Body of pancreas (tissue), 4 donors: ENCODE results near the gene BMPR1B. TPM values are rescaled to one million over a fixed set of nuclear protein-coding genes. Genes with fewer than 3 reads are reported as not detected.

Experiments
- ATAC-seq: fragments of 150-250 bp; one replicate; pipeline ENCODE4 v1.9.1; 2016
- DNase-seq, 4 donors: peaks; one replicate each; pipeline ENCODE4 v3.0.0-alpha.2; 2019
- H3K27ac ChIP-seq, 4 donors: fragments of 200-600 bp; sonication (generic); 1 replicate in 3 of 4; 2 replicates in 1 of 4; pipeline versions ENCODE4 v1.5.1 to v1.6.1; 2016 to 2019; ENCODE audit warnings: mild to moderate bottlenecking in 1 of 4, mixed read lengths in 1 of 4, moderate library complexity in 1 of 4
- H3K27me3 ChIP-seq, 2 donors: fragments of 200-600 bp; sonication (generic); one replicate each; pipeline ENCODE4 v1.6.0; 2016; ENCODE audit warnings: mild to moderate bottlenecking in 1 of 2
- H3K36me3 ChIP-seq, 2 donors: fragments of 200-600 bp; sonication (generic); replicated peaks in 1 of 2; 2 replicates each; pipeline ENCODE4 v1.5.1; 2016; ENCODE audit warnings: low read depth in 2 of 2; ENCODE audit not compliant: insufficient read depth in 1 of 2
- H3K4me1 ChIP-seq: fragments of 200-600 bp; sonication (generic); one replicate; pipeline ENCODE4 v1.6.0; 2016
- H3K4me3 ChIP-seq, 2 donors: fragments of 200-600 bp; sonication (generic); 1 replicate in 1 of 2; 2 replicates in 1 of 2; pipeline ENCODE4 v1.5.1; 2016 to 2019
- H3K9me3 ChIP-seq, 3 donors: fragments of 200-600 bp; sonication (generic); 1 replicate in 2 of 3; 2 replicates in 1 of 3; pipeline ENCODE4 v1.5.1; 2016
- CTCF ChIP-seq, 7 experiments: fragments of 450-650 bp in 4 of 7; fragments of 200-600 bp in 3 of 7; sonication (generic) in 3 of 7; IDR thresholded peaks; one replicate each; pipeline ENCODE4 v1.5.1; 2016 to 2019; ENCODE audit warnings: antibody characterized with exemption in 7 of 7
- POLR2A ChIP-seq, 3 donors: fragments of 450-650 bp; IDR thresholded peaks; one replicate each; pipeline ENCODE4 v1.6.1; 2016; ENCODE audit warnings: antibody characterized with exemption in 3 of 3, mild to moderate bottlenecking in 2 of 3
- whole genome bisulfite sequencing, 2 donors: methylation state at CpG; one replicate each; pipeline ENCODE4 v1.1.5; 2017; 5-methylcytosine and 5-hydroxymethylcytosine counted together
- intact Hi-C: fragments of 100-400 bp; cut with DNase I; formaldehyde crosslinking; loops from one replicate; pipeline ENCODE4 v1.15.1; 2023
- total RNA-seq, 2 donors: library from RNA; depleted of rRNA; stranded (reverse); fragments of >200 nt; gene quantifications; one replicate each; pipeline ENCODE4 v1.1.0, GENCODE V29; 2016

Gene BMPR1B
- total RNA-seq, 2 donors from 2014 or later: 0.99 to 1.3 TPM

- H3K27me3 ChIP-seq: no peaks in the 10 kb centered on the region
- intact Hi-C loops: no loop called here
- H3K36me3 ChIP-seq: no peaks in the 10 kb centered on the region
- H3K9me3 ChIP-seq: no peaks in the 10 kb centered on the region
- H3K4me1 ChIP-seq: no peaks in the 10 kb centered on the region
- no peak for ATAC-seq
- 76 to 79% methylated on average over 3 of the region's 3 CpGs for WGBS, 2 donors
- H3K4me3 ChIP-seq: no peak overlapping the region
- no peak for TF ChIP-seq POLR2A (IDR thresholded peaks at IDR 0.05)
- no peak for DNase-seq
- H3K27ac ChIP-seq: no peak overlapping the region
These were observed 326.8 kb downstream of the BMPR1B start for GRCh38 chr4:95084584-95084983.

DNA sequence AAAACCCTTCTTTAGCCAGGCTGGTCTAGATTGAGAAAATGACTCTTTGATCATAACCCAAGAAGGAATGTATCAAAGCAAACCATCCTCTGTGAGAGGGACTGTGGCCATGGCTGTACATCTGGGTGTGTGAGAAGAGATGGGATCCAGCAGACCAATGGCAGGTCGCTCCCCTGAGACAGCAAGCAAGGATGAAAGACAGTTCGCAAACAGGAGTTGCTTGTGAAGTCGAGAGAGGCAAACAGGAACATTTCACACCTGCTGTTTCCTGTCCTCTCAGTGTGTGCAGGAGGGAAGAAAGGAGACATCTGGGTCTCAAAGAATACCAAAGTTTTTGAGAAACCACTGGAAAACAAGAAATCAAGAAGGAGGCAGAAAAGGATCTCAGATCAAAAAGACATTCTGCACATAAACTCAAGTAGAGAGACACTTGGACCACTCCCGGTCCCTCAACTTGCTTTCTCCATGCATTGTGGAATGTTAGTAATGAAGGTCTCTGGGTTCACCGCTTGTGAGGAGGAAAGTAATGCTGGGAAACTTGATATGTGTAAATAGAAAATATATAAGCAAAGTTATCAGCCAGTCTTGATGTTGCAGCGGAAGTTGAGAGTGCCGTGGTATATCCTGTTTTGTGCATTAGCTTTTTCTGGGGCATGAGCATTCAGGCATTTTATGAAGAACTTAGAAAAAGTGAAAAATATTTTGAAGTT is 327.5 kb downstream of the BMPR1B start:
- TF ChIP-seq CTCF (IDR thresholded peaks at IDR 0.05): no peak
- DNase-seq (no peak), ATAC-seq (no peak)
- no peaks in the 10 kb centered on the region for H3K36me3 ChIP-seq
- no peaks in the 10 kb centered on the region for H3K9me3 ChIP-seq
- H3K27me3 ChIP-seq: no peaks in the 10 kb centered on the region
- H3K4me1 ChIP-seq: no peaks in the 10 kb centered on the region
- H3K4me3 ChIP-seq: no peak overlapping the region
- H3K27ac ChIP-seq: no peak overlapping the region
- intact Hi-C loops: no loop called here
- 67 to 81% methylated on average over 7 of the region's 7 CpGs for WGBS, 2 donors

DNA sequence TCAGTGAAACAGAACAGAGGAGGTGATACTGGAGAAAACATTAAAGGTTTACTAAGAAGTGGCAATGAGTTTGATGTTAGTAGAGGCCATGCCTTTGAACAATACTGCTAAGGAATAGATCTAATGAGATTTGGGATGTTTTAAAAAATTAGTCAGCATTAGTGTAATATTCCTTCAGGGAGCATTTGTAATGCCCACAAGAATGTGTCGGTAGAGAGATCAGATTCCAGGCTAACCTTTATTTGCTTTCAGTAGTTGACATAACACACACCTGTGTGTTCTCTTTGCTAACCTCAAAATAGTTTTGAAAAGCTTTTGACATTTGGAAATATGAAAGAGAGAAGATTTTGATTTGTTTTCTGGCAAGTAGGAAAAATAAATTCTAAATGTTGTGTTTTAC is 328.8 kb downstream of the BMPR1B start:
- Histone ChIP-seq H3K27me3 (no peaks in the 10 kb centered on the region), H3K4me3 (no peak overlapping the region), H3K36me3 (no peaks in the 10 kb centered on the region), H3K9me3 (no peaks in the 10 kb centered on the region), H3K4me1 (no peaks in the 10 kb centered on the region), H3K27ac (no peak overlapping the region)
- DNase-seq (no peak), ATAC-seq (no peak)
- intact Hi-C loops: no loop called here
- TF ChIP-seq CTCF (IDR thresholded peaks at IDR 0.05) (no peak), POLR2A (IDR thresholded peaks at IDR 0.05) (no peak)
- 11 to 12% methylated on average over 1 of the region's 1 CpG for WGBS, 2 donors

DNA sequence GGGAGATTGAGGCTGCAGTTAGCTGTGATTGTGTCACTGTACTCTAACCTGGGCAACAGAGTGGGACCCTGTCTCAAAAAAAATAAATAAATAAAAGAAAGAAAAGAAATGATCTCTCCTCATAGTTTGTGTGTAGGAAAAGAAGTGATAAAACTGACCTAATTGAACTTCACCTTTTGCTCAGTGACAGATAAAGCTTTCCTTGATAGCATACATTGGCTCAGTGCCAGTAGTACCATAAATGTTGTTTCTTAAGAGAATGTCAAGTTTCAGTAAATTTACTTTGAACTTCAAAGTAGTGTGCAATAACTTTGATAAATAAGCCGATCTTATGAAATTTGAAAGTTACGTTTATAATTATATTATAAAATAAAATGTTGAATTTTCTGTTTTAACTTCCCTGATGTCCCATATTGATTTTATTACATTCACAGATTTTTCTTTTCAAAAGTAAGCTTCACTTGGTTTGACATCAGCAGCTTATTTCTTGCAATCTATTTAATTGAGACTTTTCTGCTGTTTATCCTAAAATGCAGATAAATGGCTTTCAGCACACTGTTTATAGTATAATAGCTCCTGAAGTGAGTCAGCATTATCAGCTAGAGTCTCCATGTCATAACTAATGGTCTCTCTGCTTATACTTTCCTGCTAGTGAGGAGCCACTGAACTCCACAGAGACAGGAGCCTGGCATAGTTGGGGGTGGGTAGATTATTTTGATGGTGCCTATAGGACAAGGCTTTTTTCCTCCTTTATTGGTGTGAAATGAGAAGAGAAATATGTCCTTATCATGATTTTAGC is 330.1 kb downstream of the BMPR1B start:
- 75 to 77% methylated on average over 2 of the region's 2 CpGs for WGBS, 2 donors
- no peak overlapping the region for H3K27ac ChIP-seq
- H3K36me3 ChIP-seq: no peaks in the 10 kb centered on the region
- no peaks in the 10 kb centered on the region for H3K4me1 ChIP-seq
- H3K4me3 ChIP-seq: no peak overlapping the region
- intact Hi-C loops: no loop called here
- ATAC-seq (no peak), DNase-seq (no peak)
- H3K27me3 ChIP-seq: no peaks in the 10 kb centered on the region
- TF ChIP-seq CTCF (IDR thresholded peaks at IDR 0.05) (no peak), POLR2A (IDR thresholded peaks at IDR 0.05) (no peak)
- no peaks in the 10 kb centered on the region for H3K9me3 ChIP-seq

DNA sequence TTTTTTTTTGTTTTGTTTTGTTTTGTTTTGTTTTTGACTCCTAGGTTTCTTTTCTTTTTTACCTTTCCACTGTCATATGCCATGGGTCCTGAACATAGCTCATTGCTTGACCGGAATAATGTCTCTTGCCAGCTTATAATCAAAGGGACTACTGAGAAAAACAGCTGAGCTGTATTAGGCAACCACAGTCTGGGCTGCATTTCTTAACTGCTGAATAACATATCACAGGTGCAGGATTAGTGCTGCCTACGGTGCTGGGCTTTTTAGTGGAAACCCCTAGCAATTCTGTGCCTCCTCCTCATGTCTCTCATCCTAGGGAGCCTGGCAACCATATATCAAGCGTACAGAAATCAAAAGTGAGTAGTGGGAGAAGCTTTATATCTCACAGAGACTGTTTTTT is 333.5 kb downstream of the BMPR1B start:
- DNase-seq: no peak
- no peak for ATAC-seq
- Histone ChIP-seq H3K4me1 (no peaks in the 10 kb centered on the region), H3K27me3 (no peaks in the 10 kb centered on the region), H3K9me3 (no peaks in the 10 kb centered on the region), H3K36me3 (no peaks in the 10 kb centered on the region), H3K27ac (no peak overlapping the region), H3K4me3 (no peak overlapping the region)
- intact Hi-C loops: no loop called here
- 72 to 80% methylated on average over 3 of the region's 3 CpGs for WGBS, 2 donors
- no peak for TF ChIP-seq POLR2A (IDR thresholded peaks at IDR 0.05)
- TF ChIP-seq CTCF (IDR thresholded peaks at IDR 0.05): no peak
